Fibroblast of the aortic adventitia (primary cell): ENCODE measurements around the gene METTL3. TPM values are rescaled to one million over a fixed set of nuclear protein-coding genes. Genes with fewer than 3 reads are reported as not detected.

Experiments
- DNase-seq: peaks from one replicate; pipeline ENCODE4 v3.0.0-alpha.2; 2010; ENCODE audit warnings: low read depth
- H3K4me3 ChIP-seq: 2 replicates; pipeline ENCODE4 v1.5.1; 2011; ENCODE audit warnings: low read depth, mild to moderate bottlenecking, control low read depth, low read length, moderate library complexity
- CTCF ChIP-seq: IDR thresholded peaks from 2 replicates; pipeline ENCODE4 v1.5.1; 2011; ENCODE audit warnings: mild to moderate bottlenecking, low read length, control low read depth, inconsistent platforms; ENCODE audit not compliant: insufficient read depth
- total RNA-seq: library from RNA; depleted of rRNA; stranded (reverse); fragments of >200 nt; gene quantifications from 2 replicates; pipeline ENCODE4 v1.2.3, GENCODE V29; 2012; ENCODE audit warnings: low replicate concordance

METTL3 gene
- total RNA-seq, 1 donor: 36.2 TPM

- H3K4me3 ChIP-seq: no peak overlapping the region
- DNase-seq: no peak
- TF ChIP-seq CTCF: no peak
These were observed 7.8 kb downstream of the METTL3 start for GRCh38 chr14:21503376-21503775.

DNA sequence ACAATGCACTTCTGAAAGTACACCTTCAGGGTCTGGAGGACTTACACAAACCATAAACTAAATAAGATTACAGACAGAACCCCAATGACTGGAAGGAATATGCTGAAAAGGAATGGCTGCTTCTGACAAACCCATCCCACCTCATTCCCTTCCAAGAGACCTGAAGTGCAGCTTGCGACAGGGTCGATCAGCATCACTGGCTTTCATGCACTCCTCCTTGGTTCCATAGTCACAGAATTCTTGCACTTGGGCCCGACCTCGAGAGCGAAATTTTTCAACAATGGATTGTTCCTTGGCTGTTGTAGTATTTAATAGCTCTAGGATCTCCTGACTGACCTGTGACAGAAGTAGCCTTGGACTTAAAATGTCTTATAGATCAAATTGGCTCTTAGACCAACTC, 9.6 kb downstream of the METTL3 start:
- DNase-seq: no peak
- no peak for TF ChIP-seq CTCF
- H3K4me3 ChIP-seq: no peak overlapping the region

- H3K4me3 ChIP-seq: no peak overlapping the region
- TF ChIP-seq CTCF: peak; percentile 38
- peak; percentile 63 for DNase-seq
These were observed 12.3 kb downstream of the METTL3 start for GRCh38 chr14:21498540-21499526.

- TF ChIP-seq CTCF: no peak
- no peak overlapping the region for H3K4me3 ChIP-seq
- peak; percentile 57 for DNase-seq
These were observed 14.7 kb downstream of the METTL3 start for GRCh38 chr14:21496453-21496852.

GRCh38 chr14:21494902-21495762, 16.0 kb downstream of the METTL3 start:
- no peak overlapping the region for H3K4me3 ChIP-seq
- peak; percentile 49 for DNase-seq
- TF ChIP-seq CTCF: no peak

DNA sequence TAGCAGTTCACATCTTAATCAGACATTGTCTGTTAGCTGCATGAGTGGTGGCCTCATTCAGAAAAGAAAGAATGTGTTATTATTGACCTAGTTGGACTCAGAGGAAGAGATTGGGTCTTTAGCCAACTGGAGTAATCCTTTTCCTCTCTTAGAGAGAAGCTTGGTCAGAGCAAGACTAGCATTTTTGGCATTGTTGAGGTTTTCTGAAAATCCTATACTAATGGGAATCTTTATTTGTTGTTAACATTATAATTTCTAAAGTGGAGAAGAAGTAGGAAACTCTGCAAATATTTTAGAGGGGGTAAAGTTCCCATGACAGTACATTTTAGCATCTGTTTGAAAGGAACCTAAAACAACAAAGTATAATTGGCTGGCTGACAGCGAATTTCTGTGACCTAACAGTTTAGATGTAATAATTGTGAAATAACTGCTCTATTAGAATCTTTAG, 24.5 kb downstream of the METTL3 start:
- peak; percentile 43 for DNase-seq
- no peak overlapping the region for H3K4me3 ChIP-seq
- no peak for TF ChIP-seq CTCF
